ENCODE measurements around the gene CCDC78. TPM values are rescaled to one million over a fixed set of nuclear protein-coding genes. Genes with fewer than 3 reads are reported as not detected.
A peak's percentile ranks its signal among the peaks of the same experiment; 100 is the strongest.

Gene CCDC78
- total RNA-seq, 2 experiments from 2014 or later, result 1.2 to 2.7 TPM

- intact Hi-C loops (cut with DNase I, micrococcal nuclease), result no loop called here
- H3K4me1 Mint-ChIP-seq (ENCODE audit: low read depth), result peaks cover 17% of the 10 kb centered on the region
- H3K4me3 Mint-ChIP-seq, result peak overlapping the region; percentile 81
- ChIA-PET POLR2A (interaction anchor here (1.0 to 2.5 kb wide), 9 partner anchors 15 to 686 kb away, joined by 3 to 20 read pairs (median 5); partner anchors contain the start of genes CIAO3, METTL26, STUB1 and WDR24), CTCF (interaction anchor here (0.8 kb wide), 1 partner anchor 11 kb away, joined by 3 read pairs; no protein-coding TSS in a partner anchor)
- no peaks in the 10 kb centered on the region for H3K36me3 Mint-ChIP-seq (ENCODE audit: low read depth)
- TF ChIP-seq, protein P1, sequence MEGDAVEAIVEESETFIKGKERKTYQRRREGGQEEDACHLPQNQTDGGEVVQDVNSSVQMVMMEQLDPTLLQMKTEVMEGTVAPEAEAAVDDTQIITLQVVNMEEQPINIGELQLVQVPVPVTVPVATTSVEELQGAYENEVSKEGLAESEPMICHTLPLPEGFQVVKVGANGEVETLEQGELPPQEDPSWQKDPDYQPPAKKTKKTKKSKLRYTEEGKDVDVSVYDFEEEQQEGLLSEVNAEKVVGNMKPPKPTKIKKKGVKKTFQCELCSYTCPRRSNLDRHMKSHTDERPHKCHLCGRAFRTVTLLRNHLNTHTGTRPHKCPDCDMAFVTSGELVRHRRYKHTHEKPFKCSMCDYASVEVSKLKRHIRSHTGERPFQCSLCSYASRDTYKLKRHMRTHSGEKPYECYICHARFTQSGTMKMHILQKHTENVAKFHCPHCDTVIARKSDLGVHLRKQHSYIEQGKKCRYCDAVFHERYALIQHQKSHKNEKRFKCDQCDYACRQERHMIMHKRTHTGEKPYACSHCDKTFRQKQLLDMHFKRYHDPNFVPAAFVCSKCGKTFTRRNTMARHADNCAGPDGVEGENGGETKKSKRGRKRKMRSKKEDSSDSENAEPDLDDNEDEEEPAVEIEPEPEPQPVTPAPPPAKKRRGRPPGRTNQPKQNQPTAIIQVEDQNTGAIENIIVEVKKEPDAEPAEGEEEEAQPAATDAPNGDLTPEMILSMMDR (IDR thresholded peaks at IDR 0.05), result no peak
- no peaks in the 10 kb centered on the region for H3K27me3 Mint-ChIP-seq
- peak in 3 of 14 experiments; percentile 26 to 69 (median 50) for DNase-seq
- Histone ChIP-seq H3K4me3 (ENCODE audit: low read length) (peak overlapping the region; percentile 7), H3K4me1 (ENCODE audit: insufficient read depth, low read length) (peaks cover 47% of the 10 kb centered on the region), H3K36me3 (ENCODE audit: insufficient read depth, low read length) (no peaks in the 10 kb centered on the region), H3K9me3 (ENCODE audit: control insufficient read depth in 1 of 2, insufficient read depth in 1 of 2, low read length in 2 of 2) (peaks cover 0 to 8% of the 10 kb centered on the region in 2 experiments), H3K27me3 (ENCODE audit: control insufficient read depth in 1 of 2, insufficient read depth in 2 of 2, low read length in 2 of 2) (no peaks in the 10 kb centered on the region), H3K27ac (ENCODE audit: low read depth in 1 of 2, low read length in 2 of 2) (peak overlapping the region in 1 of 2 donors; percentile 21)
- ATAC-seq (ENCODE audit: poor library complexity), result no peak
- H3K9me3 Mint-ChIP-seq, result no peaks in the 10 kb centered on the region
- H3K27ac Mint-ChIP-seq, result peak overlapping the region; percentile 14
Measured at GRCh38 chr16:721765-722540, 4.3 kb downstream of the CCDC78 start.

- Mint-ChIP-seq H3K27ac (peak within 1 kb of the TSS; percentile 68), H3K9me3 (no peaks in the 10 kb centered on the region), H3K4me3 (peak within 1 kb of the TSS; percentile 87), H3K36me3 (ENCODE audit: low read depth) (no peaks in the 10 kb centered on the region), H3K4me1 (ENCODE audit: low read depth) (peaks cover 20% of the 10 kb centered on the region), H3K27me3 (no peaks in the 10 kb centered on the region)
- ChIA-PET CTCF (interaction anchor here (0.7 to 2.3 kb wide), 2 partner anchors 11 to 20 kb away, joined by 3 to 9 read pairs; partner anchors contain the start of gene CIAO3), POLR2A (interaction anchor here (0.8 to 2.5 kb wide), 13 partner anchors 10 to 687 kb away, joined by 3 to 20 read pairs (median 4); partner anchors contain the start of genes CHTF18, CIAO3, METTL26 and RPUSD1)
- ATAC-seq (ENCODE audit: poor library complexity) (peak; percentile 75), DNase-seq (peak; percentile 31 to 89 (median 63))
- TF ChIP-seq, protein P1 (IDR thresholded peaks at IDR 0.05), result no peak
- Histone ChIP-seq H3K36me3 (ENCODE audit: insufficient read depth, low read length) (no peaks in the 10 kb centered on the region), H3K27me3 (ENCODE audit: control insufficient read depth in 1 of 2, insufficient read depth in 2 of 2, low read length in 2 of 2) (peaks cover 2 to 7% of the 10 kb centered on the region in 2 experiments), H3K4me3 (ENCODE audit: low read length) (peak within 1 kb of the TSS; percentile 63), H3K9me3 (ENCODE audit: control insufficient read depth in 1 of 2, insufficient read depth in 1 of 2, low read length in 2 of 2) (peaks cover 0 to 13% of the 10 kb centered on the region in 2 experiments), H3K27ac (ENCODE audit: low read depth in 1 of 2, low read length in 2 of 2) (peak within 1 kb of the TSS in 1 of 2 donors; percentile 35), H3K4me1 (ENCODE audit: insufficient read depth, low read length) (peaks cover 47% of the 10 kb centered on the region)
- intact Hi-C loops (cut with DNase I, micrococcal nuclease), result no loop called here
Measured at GRCh38 chr16:720990-721764, 5.1 kb downstream of the CCDC78 start, which contains the start of gene ANTKMT. Gene ANTKMT (plus strand): TSS chr16:721146. CDS start chr16:721275, 129 bp downstream.

DNA sequence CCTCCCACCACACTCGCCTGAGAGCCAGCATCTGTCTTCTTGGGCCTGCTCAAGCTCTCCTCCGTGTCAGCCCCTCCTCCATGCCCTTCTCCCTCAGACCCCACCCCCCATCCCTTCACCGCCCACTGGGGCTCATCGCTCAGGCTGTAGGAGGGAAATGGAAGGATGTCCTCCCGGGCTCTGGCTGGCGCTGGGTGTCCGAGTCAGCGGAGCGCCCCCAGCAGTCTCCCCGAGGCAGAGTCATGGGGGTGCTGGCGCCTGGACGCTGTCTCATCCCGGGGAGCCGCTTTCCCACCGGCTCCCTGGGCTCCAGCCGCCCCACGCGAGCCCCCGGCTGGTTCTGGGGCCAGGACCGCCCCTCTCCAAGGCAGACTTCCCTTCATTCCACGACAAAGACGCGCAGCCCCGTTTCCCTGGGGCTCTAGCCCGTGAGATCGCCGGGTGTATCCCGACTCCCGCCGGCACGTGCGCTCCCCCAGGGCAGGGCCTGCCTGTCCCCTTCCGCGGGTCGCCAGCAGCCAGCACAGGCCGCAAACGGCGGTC lies 5.7 kb downstream of the CCDC78 start:
- Mint-ChIP-seq H3K4me1 (ENCODE audit: low read depth) (peaks cover 21% of the 10 kb centered on the region), H3K36me3 (ENCODE audit: low read depth) (no peaks in the 10 kb centered on the region), H3K4me3 (peak overlapping the region; percentile 87), H3K27ac (peak overlapping the region; percentile 68), H3K27me3 (no peaks in the 10 kb centered on the region), H3K9me3 (no peaks in the 10 kb centered on the region)
- Histone ChIP-seq H3K27ac (ENCODE audit: low read depth in 1 of 2, low read length in 2 of 2) (peak overlapping the region in 1 of 2 donors; percentile 35), H3K36me3 (ENCODE audit: insufficient read depth, low read length) (no peaks in the 10 kb centered on the region), H3K4me3 (ENCODE audit: low read length) (peak overlapping the region; percentile 63), H3K27me3 (ENCODE audit: control insufficient read depth in 1 of 2, insufficient read depth in 2 of 2, low read length in 2 of 2) (peaks cover 7 to 9% of the 10 kb centered on the region in 2 experiments), H3K4me1 (ENCODE audit: insufficient read depth, low read length) (peaks cover 48% of the 10 kb centered on the region), H3K9me3 (ENCODE audit: control insufficient read depth in 1 of 2, insufficient read depth in 1 of 2, low read length in 2 of 2) (peaks cover 0 to 16% of the 10 kb centered on the region in 2 experiments)
- ChIA-PET CTCF (interaction anchor here (0.7 to 2.3 kb wide), 2 partner anchors 10 to 20 kb away, joined by 3 to 9 read pairs; partner anchors contain the start of gene CIAO3), POLR2A (interaction anchor here (0.6 to 2.5 kb wide), 14 partner anchors 8 to 688 kb away, joined by 3 to 20 read pairs (median 4); partner anchors contain the start of genes CHTF18, CIAO3, METTL26 and RPUSD1)
- ATAC-seq (ENCODE audit: poor library complexity) (peak; percentile 27), DNase-seq (peak in 4 of 14 experiments; percentile 55 to 67 (median 60))
- TF ChIP-seq, protein P1 (IDR thresholded peaks at IDR 0.05), result no peak
- intact Hi-C loops (cut with DNase I, micrococcal nuclease), result no loop called here
